CD4-positive, alpha-beta T cell treated with Interleukin-17A for 1 hour (primary cell): ENCODE data around the gene SAMD3.
"Not testable (repeated sequence)": the region's sequence is repeated elsewhere in the genome, so short reads cannot be mapped to it uniquely, and the experiment has no call there.

Source experiments
- DNase-seq: peaks from one replicate; pipeline ENCODE4 v3.0.0-alpha.2; 2020

Gene SAMD3

DNA sequence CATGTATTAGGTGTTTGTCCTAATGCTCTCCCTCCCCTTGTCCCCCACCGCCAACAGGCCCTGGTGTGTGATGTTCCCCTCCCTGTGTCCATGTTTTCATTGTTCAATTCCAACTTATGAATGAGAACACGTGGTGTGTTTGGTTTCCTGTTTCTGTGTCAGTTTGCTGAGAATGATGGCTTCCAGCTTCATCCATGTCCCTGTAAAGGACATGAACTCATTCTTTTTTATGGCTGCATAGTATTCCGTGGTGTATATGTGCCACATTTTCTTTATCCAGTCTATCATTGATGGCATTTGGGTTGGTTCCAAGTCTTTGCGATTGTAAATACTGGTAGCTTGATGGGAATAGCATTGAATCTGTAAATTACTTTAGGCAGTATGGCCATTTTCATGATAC, 52.6 kb downstream of the SAMD3 start:
- not testable (repeated sequence) for DNase-seq

DNA sequence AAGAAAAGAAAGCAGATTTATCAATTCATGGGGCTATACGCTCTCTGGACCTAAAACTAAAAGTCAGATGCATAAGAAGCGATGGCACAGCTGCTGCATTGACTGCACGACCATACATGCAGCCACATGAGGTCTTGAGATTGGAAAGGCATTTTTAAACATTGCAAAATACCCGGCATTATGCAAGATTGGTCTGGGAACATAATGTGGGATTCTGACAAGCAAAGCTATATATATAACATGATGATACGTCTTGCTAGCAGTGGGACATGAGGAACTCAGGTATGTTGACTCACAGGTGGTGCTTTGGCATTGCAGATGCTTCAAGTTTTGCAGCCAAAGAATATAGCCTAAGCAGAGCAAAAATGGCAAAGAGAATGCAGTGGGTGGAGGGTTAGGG, 55.1 kb downstream of the SAMD3 start:
- DNase-seq: no peak

DNA sequence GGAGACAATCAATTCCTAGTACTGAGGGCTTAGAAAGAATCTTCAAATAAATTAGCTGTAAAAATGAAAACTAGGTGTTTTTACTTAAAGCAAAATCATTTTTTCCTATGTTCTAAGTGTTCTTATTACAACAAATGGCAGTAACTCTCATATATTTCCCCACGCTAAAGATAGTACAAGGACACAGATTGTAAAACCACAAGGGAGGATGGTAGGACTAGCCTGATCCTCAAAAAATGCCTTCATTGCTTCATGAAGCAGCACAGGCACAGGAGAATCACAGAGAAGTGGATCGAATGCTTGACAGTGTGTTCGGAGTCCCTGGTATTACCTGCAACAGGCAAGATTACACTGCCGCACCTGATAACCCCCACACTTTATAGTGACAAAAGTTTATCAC, 58.5 kb downstream of the SAMD3 start:
- DNase-seq: no peak

DNA sequence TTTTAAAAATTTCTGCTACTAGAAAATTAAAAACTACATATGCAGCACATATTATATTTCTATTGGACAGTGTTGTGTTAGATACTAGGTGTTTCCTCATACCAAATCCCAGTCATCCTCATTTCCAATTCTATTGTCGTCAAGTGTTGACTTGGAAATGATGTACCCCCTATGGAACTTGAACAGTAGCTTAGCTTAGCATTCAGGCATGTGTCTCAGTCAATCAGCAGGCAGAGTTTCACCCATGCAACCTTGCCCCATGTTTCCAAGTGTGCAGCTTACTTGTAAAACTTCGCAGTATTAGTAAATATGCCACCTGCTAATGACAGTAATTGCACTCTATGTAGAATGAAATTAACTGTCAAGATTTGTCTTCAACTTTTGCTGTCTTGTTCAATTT, 59.5 kb downstream of the SAMD3 start:
- no peak for DNase-seq

DNA sequence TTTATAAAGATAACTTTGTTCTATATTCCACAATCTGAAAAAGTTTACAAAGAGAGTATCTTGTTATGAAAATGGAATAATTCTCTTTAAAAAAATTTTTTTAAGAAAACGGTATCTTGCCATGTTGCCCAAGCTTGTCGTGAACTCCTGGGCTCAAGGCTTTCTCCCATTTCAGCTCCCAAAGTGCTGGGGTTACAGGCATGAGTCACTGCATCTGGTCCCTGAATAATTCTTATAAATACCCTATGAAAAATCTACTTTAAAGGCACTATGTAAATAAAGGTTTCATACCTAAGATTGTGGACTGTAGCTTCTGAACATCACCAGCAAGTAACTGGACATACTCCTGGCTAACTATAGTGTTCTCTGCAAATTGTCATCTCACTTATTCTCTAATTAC, 60.3 kb downstream of the SAMD3 start:
- DNase-seq: no peak

DNA sequence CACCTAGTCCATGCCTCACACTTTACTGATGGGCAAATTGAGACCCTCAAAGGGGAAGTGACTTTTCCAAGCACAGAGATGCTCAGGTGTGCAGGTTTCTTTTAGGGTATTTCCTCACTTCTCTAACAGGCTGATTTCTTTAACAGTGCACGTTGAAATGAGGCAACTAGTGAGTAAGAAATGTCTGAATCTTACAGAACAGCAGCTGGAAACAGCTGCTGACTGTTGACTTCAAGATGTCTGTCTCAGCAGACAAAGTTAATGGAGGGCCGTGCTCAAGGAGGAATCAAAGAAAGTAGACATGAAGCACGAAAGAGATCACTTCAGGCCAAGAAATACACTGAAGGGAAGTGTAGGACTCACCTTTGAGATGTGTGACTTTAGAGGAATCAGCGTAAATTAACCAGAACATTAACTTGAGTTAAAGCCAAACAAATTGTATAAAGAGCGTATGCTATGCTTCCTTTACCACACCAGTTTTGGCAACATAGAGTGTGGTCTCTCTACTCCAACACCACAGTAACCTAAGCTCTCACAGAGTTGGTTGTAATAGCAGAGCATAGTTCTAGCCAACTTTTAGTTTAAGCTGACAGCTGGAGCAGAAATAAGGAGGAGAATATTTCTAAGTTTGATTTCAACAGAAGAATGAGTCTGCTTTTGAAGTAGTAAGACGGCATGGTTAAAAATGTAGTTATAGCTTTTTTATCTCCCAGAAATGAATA, 60.9 kb downstream of the SAMD3 start:
- no peak for DNase-seq

DNA sequence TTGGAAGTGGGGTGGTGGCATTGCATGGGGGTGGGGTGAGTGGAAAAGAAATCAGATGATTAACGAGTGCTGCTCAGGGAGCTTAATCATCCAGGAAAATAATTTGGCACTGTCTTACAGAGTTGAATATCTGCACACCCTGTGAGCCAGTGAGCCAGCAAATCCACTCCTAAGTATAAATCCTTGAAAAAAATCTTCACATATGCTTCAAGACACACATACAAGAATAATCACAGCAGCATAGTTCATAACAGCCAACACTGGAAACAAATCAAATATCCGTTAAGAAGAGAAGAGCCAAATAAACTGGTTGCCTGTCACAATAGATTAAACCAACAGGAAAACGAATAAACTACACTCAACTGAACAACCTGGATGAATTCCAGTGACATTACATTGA, 62.8 kb downstream of the SAMD3 start:
- no peak for DNase-seq

DNA sequence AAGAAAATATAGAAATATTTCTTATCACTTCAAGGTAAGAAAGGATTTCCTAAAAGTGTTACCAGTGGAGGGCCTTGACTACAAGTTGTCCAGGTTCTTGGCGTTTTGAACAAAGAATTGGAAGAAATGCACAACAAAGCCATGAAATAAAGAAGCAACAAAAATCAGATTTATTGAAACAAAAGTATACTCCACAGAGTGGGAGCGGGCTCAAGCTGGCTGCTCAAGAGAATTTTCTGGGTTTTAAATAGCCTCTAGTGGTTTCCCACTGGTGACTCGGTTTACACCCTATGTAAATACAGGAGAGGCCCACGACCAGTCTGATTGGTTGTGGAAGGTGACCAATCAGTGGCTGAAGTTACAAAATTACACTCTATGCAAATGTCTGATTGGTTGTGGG, 64.2 kb downstream of the SAMD3 start:
- DNase-seq: no peak

DNA sequence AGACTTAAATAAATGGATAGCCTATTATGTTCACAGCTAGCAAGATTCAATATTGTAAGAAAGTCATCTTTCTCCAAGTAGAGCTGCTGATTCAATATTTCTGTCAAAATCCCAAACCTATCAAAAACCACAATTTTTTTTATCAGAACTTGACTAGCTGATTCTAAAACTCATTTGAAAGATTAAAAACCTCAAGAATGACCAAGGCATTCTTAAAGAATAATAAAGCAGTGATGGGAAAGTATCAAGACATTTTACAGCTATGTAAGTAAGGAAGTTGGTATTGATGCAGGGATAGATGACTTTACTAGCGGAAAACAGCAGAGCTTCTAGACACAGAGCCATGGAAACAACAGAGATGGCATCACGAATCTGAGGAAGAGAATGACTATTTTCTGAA, 64.7 kb downstream of the SAMD3 start:
- no peak for DNase-seq

DNA sequence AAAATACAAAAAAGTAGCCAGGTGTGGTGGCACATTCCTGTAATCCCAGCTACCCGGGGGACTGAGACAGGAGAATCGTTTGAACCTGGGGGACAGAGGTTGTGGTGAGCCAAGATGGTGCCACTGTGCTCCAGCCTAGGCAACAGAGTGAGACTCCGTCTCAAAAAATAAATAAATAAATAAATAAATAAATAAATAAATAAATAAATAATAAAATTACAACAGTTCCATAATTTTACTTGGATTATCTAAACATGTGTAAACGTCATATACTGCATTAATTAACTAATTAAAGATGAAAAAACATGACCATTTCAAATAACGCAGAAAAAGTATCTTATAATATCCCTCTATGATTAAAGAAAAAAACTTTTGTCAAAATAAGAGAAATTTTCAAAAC, 65.8 kb downstream of the SAMD3 start:
- DNase-seq: no peak

DNA sequence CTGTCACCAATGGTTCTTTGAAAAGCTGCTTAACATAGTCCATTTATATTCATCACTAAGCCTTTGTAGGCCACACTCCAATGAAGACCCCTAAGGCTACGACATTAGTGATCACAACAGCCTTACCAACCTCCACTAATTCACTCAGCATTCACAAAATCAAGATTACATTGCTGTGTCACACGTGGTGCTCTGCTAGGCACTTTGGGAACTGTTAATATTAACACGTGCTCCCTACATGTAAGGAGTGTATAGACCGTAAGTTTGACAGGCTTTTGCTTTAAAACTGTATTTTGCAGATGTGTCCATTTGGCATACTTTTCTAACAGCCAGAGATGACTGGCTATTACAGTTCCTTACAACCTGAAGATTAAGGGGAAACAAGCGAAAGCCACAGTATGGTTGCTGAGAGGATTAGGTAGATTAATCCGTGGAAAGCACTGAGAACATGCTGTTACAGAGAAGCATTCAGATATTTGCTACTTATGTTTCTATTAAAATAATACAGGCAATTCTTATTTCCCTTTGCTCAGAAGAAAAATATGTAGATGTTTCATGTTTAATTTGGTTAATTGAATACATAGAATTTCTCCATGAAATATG, 69.7 kb downstream of the SAMD3 start:
- no peak for DNase-seq

DNA sequence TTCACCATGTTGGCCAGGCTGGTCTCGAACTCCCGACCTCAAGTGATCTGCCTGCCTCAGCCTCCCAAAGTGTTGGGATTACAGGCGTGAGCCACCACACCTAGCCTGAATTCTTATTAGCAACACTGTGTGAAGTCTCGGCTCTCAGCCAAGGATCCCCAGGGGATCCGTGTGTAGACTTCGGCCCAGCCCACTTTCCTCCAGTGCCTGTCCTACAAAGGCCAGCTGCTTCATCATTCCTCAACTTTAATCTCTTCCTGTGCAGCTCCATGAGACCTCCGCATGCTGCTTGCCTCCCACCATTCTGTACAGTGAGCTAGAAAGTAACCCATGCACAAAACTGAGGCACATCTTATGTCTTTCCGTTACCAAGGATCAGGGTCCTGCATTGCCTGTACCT, 71.8 kb downstream of the SAMD3 start:
- no peak for DNase-seq

DNA sequence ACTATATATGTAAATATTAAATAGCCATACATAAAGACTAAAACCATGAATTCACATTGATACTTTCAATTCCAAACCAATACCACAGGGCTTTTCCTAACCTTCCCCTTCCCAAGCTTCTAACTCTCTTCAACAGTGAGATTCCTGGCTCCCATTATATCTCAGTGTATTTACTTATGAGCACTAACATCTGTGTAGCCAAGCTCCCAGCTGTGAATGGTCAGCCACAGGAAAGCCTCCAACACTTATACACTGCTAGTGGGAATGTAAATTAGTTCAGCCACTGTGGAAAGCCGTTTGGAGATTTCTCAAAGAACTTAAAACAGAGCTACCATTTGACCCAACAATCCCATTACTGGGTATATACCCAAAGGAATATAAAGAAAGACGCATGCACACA, 73.7 kb downstream of the SAMD3 start:
- DNase-seq: not testable (repeated sequence)

DNA sequence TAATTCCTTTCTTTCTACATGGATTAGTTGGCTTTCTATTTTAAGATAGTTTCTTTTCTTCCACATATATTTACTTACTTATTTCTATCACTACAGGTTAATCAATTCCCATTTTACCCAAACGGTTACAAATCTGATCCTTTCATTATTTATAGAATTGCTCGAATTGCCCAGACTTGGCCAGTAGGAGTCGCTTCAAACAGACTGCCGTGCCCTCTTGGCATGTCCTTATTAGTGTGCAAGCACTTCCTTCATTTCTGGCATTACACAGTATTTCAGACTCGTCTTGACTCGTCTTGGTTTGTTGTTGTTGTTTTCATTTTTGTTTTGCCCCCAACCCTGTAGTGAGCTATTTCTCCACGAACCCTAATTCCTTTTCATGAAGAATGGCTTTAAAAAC, 74.6 kb downstream of the SAMD3 start:
- DNase-seq: peak; percentile 29

DNA sequence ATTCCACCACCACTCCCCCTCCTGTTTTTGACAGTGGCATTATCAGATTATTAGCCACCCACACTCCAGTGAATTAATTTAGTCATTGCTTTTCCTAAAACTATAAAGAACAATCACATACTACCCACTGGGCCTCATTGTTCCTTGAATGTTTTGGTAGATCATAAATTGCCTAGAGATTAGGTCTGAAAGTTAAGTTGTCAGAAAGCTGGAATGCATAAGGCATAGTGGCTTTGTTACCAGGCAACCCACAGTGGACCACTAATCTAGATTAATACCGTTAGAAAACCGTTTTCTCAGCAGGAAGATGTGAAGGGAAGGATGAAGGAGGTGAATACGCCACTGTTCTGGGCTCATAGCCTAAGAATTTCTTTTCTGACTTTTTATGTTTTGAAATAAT, 75.6 kb downstream of the SAMD3 start:
- no peak for DNase-seq

DNA sequence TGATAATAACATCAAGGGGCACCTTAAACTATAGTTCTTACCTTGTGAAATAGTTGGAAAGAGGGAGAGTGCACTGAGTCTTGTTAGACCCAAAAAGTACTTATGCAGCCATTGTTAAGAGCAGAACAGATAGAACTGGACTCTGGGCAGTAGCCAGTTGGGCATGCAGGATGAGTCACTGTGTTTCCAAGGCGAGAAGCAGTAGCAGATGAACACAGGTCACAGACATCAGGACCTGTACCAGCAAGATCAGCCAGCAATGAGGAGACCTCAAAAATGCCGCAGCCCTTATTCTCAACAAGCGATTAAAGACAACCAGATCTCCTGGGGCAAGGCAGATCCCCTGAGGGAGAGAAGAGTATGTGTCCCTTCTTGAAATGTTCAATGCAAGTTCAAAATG, 79.0 kb downstream of the SAMD3 start:
- DNase-seq: no peak

DNA sequence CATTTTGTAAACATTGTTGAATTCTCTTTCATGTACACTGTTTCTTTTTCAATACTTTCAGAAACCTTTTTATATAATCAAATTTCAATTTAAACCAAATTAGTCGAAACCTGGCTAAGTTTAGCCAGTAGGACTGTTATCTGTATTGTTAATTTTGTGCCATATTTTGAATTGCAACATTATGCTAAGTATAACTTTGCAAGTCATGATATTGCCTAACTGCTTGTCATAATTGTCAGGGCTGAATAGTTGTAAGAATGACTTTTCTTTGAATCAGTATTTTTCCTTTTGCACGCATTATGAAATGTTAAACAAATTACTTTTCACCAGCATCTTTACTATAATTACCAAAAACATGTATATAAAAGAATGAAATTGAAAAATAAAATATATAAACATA, 82.7 kb downstream of the SAMD3 start:
- DNase-seq: no peak

DNA sequence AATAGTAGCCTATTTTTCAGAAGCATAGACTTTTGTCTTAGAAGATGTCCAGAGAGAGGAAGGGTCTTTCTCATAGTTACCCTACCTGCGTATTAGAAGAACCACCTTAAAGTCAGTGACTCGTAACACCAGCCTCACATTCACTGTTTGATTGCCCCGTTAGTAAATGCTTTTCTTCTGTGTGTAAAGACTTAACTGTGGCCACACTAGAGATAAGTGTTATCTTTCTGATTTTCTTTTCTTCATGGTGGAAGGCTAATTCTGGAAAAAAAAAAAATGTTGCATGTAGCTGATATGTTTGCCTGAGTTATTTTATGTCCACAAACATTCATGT, 83.9 kb downstream of the SAMD3 start:
- DNase-seq: no peak

DNA sequence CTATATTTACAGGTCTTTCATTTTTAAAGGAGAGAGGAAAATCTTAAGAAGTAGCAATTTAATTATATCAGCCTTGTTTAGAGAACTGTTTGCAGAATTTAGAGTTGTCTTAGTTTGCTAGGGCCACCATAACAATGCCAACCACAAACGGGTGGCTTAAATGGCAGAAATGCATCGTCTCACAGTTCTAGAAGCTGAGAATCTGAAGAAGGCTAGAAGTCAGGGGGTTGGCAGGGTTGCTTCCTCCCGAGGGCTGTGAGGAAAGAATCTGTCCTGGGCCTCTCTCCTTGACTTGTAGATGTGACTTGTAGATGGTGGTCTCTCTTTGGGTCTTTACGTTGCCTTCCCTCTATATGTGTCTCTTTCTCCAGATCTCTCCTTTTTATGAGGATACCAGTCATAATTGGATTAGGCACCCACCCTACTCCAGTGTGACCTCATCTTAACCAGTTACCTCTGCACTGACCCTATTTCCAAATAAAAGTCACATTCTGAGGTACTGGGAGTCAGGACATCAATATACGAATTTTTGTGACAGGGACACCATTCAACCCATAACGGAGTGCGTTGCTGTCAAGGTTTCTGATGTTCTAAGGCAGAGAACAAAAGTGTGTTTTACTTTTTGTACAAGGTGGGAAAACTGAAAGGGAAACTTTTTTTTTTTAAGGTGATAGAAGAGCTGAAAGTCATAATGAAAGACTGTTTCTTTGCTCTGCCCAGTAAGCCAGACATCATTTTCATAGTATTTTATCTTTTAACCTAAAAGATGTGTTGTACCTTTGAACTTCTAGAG, 84.4 kb downstream of the SAMD3 start:
- peak; percentile 20 for DNase-seq

DNA sequence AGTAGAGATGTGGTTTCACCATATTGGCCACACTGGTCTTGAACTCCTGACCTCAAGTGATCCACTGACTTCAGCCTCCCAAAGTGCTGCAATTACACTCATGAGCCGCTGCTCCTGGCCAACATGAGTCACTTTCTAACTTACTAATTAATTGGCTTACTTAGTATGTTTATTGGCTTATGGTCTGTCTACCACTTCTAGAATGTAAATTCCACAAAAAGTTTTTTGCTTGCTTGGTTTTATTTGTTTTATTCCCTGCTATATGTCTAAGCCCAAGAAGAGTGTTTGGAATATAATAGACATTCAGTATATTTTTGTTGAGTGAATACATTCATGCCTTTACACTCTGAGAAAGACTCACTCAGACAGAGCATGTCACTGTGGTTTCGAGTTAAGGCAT, 86.0 kb downstream of the SAMD3 start:
- no peak for DNase-seq

DNA sequence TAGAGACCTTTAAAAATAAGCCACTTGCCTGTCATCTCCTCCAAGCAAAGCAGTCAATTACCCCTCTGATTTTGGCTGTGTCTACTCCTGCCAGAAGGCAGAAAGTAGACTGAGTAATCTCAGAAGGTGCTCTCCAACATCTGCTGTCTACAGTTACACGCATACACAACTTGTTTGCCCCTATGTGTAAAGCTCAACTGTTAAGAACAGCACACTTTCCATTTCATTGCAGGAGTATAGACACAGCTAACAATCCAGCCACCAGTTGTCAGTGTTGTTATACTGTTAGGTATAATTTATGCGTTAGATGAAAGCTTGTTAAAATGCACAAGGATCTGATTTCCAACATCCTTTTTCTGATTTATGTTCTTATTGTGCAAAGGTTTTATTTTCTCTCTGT, 88.2 kb downstream of the SAMD3 start:
- peak; percentile 28 for DNase-seq

DNA sequence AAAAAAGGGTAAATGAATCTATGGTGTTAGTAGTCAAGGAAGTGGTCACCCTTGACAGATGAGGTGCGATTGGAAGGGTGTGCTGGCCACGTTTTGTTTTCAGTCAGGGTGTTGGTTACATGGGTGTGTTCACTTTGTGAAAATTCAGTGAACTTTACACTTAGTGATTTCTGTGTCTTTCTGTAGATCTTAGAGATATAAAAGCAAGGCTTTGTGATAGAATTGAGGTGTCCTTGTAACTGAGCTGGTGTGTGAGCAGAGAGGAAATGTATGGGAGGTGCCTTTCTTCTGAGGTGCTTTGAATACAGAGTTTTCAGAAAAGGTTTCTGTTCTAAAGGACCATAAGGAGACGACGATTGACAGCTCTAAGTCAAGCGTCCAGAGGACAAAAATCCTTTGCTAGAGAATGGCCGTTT, 90.5 kb downstream of the SAMD3 start:
- peak; percentile 84 for DNase-seq

DNA sequence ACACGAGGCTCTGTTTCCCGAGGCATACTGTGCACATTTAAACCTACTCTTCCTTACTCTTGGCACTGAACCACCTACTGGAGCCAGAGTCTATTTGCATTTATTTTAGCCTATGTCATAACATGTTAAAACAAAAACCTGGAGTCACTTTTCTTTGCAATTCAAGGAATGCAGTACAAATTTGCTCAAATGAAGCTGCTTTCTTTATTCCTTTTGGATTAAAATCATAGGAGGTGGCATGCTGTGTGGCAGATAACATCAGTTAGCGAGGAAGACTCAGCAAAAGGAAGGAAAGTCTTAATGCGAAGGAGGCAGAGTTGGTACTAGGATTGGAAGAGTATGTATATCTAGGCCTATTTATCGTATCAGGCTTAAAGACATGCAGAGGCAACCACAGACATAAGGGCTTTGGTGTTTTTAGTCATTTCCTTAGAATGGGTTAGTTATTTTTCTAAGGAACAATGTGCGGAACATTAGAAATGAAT, 92.9 kb downstream of the SAMD3 start:
- DNase-seq: no peak

DNA sequence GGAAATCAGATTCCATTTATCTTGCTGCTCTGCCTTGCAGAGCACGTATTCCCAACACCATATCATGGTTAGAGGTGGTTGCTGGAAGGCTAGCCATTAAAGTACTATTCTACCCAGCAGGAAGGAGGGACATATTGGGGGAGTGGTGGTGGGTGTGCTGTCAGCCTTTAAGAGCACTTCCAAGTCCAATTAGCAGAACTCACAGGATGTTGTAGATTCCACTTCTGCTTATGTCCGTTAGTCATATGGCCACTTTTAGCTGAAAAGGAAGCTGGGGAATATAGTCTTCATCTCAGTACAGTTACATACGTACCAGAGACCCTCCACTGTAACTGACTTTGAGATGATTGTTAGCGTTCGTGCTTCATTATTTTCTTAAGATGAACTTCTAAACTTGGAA, 94.4 kb downstream of the SAMD3 start:
- no peak for DNase-seq
